Vagina (tissue), 2 donors: ENCODE results near the gene GPR162.

ENCODE experiments used
- POLR2A ChIP-seq, 2 donors: fragments of 450-650 bp; IDR thresholded peaks; one replicate each; pipeline ENCODE4 v1.6.1; 2017; ENCODE audit warnings: antibody characterized with exemption in 2 of 2, mild to moderate bottlenecking in 2 of 2, moderate library complexity in 2 of 2
- TF ChIP-seq, protein P1 (sequence below), 3 experiments: fragments of 450-650 bp in 2 of 3; fragments of 200-600 bp in 1 of 3; sonication (generic) in 1 of 3; IDR thresholded peaks; one replicate each; pipeline ENCODE4 v1.5.1; 2017 to 2019; ENCODE audit warnings: antibody characterized with exemption in 3 of 3, mild to moderate bottlenecking in 2 of 3, moderate library complexity in 2 of 3

DNA sequence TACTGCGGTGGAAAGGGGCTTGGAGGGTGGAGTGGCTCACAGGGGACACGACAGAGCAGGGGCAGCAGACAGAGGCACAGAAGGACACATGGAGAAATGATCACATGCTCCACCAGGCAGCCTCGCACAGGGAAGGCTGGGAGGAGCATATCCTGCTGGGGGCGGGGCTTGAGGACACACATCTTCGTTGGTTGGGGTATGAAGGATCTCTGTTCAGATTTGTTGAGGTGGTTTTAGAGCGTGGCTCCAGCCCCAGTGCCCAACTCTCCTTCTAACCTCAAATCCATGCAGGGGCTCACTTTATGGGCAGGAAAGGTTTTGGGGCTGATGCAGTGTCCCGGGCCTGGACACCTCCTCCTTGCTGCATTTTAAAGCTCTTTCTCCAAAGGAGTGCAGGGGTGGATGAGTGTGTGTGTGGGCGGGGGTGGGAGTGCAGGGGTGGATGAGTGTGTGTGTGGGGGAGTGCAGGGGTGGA is 5.9 kb downstream of the GPR162 start:
- TF ChIP-seq, protein P1, sequence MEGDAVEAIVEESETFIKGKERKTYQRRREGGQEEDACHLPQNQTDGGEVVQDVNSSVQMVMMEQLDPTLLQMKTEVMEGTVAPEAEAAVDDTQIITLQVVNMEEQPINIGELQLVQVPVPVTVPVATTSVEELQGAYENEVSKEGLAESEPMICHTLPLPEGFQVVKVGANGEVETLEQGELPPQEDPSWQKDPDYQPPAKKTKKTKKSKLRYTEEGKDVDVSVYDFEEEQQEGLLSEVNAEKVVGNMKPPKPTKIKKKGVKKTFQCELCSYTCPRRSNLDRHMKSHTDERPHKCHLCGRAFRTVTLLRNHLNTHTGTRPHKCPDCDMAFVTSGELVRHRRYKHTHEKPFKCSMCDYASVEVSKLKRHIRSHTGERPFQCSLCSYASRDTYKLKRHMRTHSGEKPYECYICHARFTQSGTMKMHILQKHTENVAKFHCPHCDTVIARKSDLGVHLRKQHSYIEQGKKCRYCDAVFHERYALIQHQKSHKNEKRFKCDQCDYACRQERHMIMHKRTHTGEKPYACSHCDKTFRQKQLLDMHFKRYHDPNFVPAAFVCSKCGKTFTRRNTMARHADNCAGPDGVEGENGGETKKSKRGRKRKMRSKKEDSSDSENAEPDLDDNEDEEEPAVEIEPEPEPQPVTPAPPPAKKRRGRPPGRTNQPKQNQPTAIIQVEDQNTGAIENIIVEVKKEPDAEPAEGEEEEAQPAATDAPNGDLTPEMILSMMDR (IDR thresholded peaks at IDR 0.05): no peak
- TF ChIP-seq POLR2A (IDR thresholded peaks at IDR 0.05): no peak
